SK-N-MC (cell line): Measurements from ENCODE around the gene PRKCB.
"Not testable (repeated sequence)": the region's sequence is repeated elsewhere in the genome, so short reads cannot be mapped to it uniquely, and the experiment has no call there.

Experiments used
- DNase-seq: peaks from one replicate; pipeline ENCODE4 v3.0.0-alpha.2; 2011; ENCODE audit warnings: low read depth, low spot score
- H3K27ac ChIP-seq: fragments of 200-600 bp; sonication (generic); 2 replicates; pipeline ENCODE4 v1.5.1; 2016; ENCODE audit warnings: mixed run types
- H3K36me3 ChIP-seq: fragments of 200-600 bp; sonication (generic); 2 replicates; pipeline ENCODE4 v1.6.1; 2017; ENCODE audit warnings: antibody characterized with exemption, low read length, mixed read lengths; ENCODE audit not compliant: insufficient read depth
- H3K4me3 ChIP-seq: fragments of 200-600 bp; sonication (generic); 2 replicates; pipeline ENCODE4 v1.5.1; 2016
- H3K9ac ChIP-seq: fragments of 200-600 bp; sonication (generic); 2 replicates; pipeline ENCODE4 v1.8.0; 2017; ENCODE audit warnings: mixed run types, mixed read lengths; ENCODE audit not compliant: insufficient read length
- H3K9me3 ChIP-seq: fragments of 200-600 bp; sonication (generic); 2 replicates; pipeline ENCODE4 v1.6.1; 2017; ENCODE audit warnings: low read depth, mild to moderate bottlenecking, antibody characterized with exemption, low read length, moderate library complexity, mixed read lengths
- EZH2 ChIP-seq: fragments of 200-600 bp; sonication (generic); IDR thresholded peaks from one replicate; pipeline ENCODE4 v1.6.1; 2017; ENCODE audit warnings: antibody characterized with exemption
- FOXP2 ChIP-seq: optimal IDR thresholded peaks from 2 replicates; pipeline ENCODE3; 2011; ENCODE audit warnings: mild to moderate bottlenecking, moderate library complexity; ENCODE audit not compliant: insufficient read depth; ENCODE audit errors: extremely low read length, control extremely low read depth
- POLR2AphosphoS5 ChIP-seq: IDR thresholded peaks from 2 replicates; pipeline ENCODE4 v1.6.1; 2012; ENCODE audit warnings: mild to moderate bottlenecking, low read depth, low read length, borderline replicate concordance

PRKCB gene

GRCh38 chr16:23929237-23929636, 93.5 kb downstream of the PRKCB start:
- H3K27ac ChIP-seq: no peak overlapping the region
- no peak overlapping the region for H3K9ac ChIP-seq
- DNase-seq: no peak
- no peaks in the 10 kb centered on the region for H3K9me3 ChIP-seq
- no peak overlapping the region for H3K4me3 ChIP-seq
- TF ChIP-seq FOXP2: no peak
- TF ChIP-seq EZH2: no peak
- no peak for TF ChIP-seq POLR2AphosphoS5
- H3K36me3 ChIP-seq: peaks cover 16% of the 10 kb centered on the region

GRCh38 chr16:23929856-23930255, 94.1 kb downstream of the PRKCB start:
- DNase-seq: no peak
- H3K9ac ChIP-seq: no peak overlapping the region
- H3K4me3 ChIP-seq: no peak overlapping the region
- no peak for TF ChIP-seq POLR2AphosphoS5
- no peak for TF ChIP-seq EZH2
- no peak for TF ChIP-seq FOXP2
- H3K36me3 ChIP-seq: peaks cover 10% of the 10 kb centered on the region
- no peaks in the 10 kb centered on the region for H3K9me3 ChIP-seq
- no peak overlapping the region for H3K27ac ChIP-seq

GRCh38 chr16:23930791-23931190, 95.0 kb downstream of the PRKCB start:
- Histone ChIP-seq H3K9ac (no peak overlapping the region), H3K9me3 (no peaks in the 10 kb centered on the region), H3K36me3 (peaks cover under 1% of the 10 kb centered on the region; the same call in 1 of the 2 replicates), H3K27ac (no peak overlapping the region), H3K4me3 (no peak overlapping the region)
- no peak for DNase-seq
- no peak for TF ChIP-seq POLR2AphosphoS5
- no peak for TF ChIP-seq FOXP2
- no peak for TF ChIP-seq EZH2

- Histone ChIP-seq H3K9me3 (no peaks in the 10 kb centered on the region), H3K36me3 (no peaks in the 10 kb centered on the region), H3K27ac (no peak overlapping the region), H3K4me3 (no peak overlapping the region), H3K9ac (no peak overlapping the region)
- TF ChIP-seq FOXP2 (no peak), EZH2 (no peak), POLR2AphosphoS5 (no peak)
- DNase-seq: no peak
Measured at GRCh38 chr16:23931199-23931598, 95.4 kb downstream of the PRKCB start.

GRCh38 chr16:23933650-23934049, 97.9 kb downstream of the PRKCB start:
- H3K27ac ChIP-seq, H3K9me3 ChIP-seq, H3K9ac ChIP-seq, DNase-seq, H3K4me3 ChIP-seq, H3K36me3 ChIP-seq: not testable (repeated sequence)

GRCh38 chr16:23934610-23935236, 98.9 kb downstream of the PRKCB start:
- Histone ChIP-seq H3K36me3 (no peaks in the 10 kb centered on the region), H3K9ac (no peak overlapping the region), H3K9me3 (no peaks in the 10 kb centered on the region), H3K4me3 (no peak overlapping the region), H3K27ac (no peak overlapping the region)
- no peak for TF ChIP-seq EZH2
- TF ChIP-seq FOXP2: no peak
- no peak for TF ChIP-seq POLR2AphosphoS5
- no peak for DNase-seq

- Histone ChIP-seq H3K9ac (no peak overlapping the region), H3K4me3 (no peak overlapping the region), H3K27ac (0 out of 2 replicates have a peak overlapping the region, but pooled peaks have one; percentile 30), H3K9me3 (no peaks in the 10 kb centered on the region), H3K36me3 (no peaks in the 10 kb centered on the region)
- DNase-seq: no peak
- TF ChIP-seq EZH2 (no peak), POLR2AphosphoS5 (no peak), FOXP2 (no peak)
Measured at GRCh38 chr16:23940111-23940510, 104.3 kb downstream of the PRKCB start.

- no peak for DNase-seq
Measured at GRCh38 chr16:23941025-23941424, 105.2 kb downstream of the PRKCB start.

More at GRCh38 chr16:23941025-23941424, 105.2 kb downstream of the PRKCB start:
- TF ChIP-seq POLR2AphosphoS5: no peak
- no peak for TF ChIP-seq FOXP2
- no peak for TF ChIP-seq EZH2
- Histone ChIP-seq H3K27ac (peak overlapping the region; percentile 72), H3K4me3 (no peak overlapping the region), H3K9me3 (no peaks in the 10 kb centered on the region), H3K36me3 (no peaks in the 10 kb centered on the region), H3K9ac (no peak overlapping the region)
